Umbilical cord (tissue), 2 donors: ENCODE data around the gene RAD50. TPM values are rescaled to one million over a fixed set of nuclear protein-coding genes. Genes with fewer than 3 reads are reported as not detected.
"Not testable (repeated sequence)": the region's sequence is repeated elsewhere in the genome, so short reads cannot be mapped to it uniquely, and the experiment has no call there.

ENCODE experiments used
- DNase-seq: peaks from one replicate; pipeline ENCODE4 v3.0.0-alpha.2; 2015; ENCODE audit warnings: low spot score
- total RNA-seq: library from RNA; depleted of rRNA; stranded (reverse); fragments of >200 nt; gene quantifications from one replicate; pipeline ENCODE4 v1.2.3, GENCODE V29; 2014; ENCODE audit warnings: low replicate concordance; ENCODE audit not compliant: insufficient read depth

Gene RAD50
- total RNA-seq, 1 donor from 2014 or later: 35.9 TPM

DNA sequence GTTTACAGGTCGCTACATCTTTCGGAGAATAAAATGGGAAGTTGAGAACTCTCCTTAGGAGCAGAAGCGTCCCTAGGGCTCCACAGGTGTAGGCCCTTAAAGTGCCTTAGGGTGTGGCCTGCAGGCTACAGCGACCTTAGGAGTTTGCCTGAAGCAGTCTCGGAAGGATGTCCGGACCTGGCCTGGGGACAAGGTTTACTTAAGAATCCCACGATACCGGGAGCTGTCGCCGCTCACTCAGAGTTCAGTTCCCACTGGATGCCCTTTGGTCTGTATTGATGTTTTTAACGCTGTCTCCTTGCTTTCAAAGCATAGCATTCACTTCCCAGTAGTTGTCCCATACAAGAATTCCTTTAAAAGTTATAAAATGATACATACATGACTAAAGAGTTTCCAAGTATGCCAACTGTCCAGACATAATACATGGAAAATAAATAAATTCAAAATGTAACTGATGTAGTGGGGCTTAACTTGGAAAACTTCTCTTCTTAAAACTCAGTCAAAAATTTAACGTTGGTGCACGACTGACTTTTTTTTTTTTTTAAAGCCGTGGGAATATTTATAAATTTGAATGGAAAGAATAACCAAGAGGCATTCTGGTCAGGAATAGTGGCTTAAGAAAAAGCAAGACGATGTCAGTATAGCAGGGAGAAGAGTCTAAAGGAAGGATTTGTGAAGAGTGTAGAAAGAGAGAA is 848 bp downstream of the RAD50 start:
- peak; percentile 22 for DNase-seq

DNA sequence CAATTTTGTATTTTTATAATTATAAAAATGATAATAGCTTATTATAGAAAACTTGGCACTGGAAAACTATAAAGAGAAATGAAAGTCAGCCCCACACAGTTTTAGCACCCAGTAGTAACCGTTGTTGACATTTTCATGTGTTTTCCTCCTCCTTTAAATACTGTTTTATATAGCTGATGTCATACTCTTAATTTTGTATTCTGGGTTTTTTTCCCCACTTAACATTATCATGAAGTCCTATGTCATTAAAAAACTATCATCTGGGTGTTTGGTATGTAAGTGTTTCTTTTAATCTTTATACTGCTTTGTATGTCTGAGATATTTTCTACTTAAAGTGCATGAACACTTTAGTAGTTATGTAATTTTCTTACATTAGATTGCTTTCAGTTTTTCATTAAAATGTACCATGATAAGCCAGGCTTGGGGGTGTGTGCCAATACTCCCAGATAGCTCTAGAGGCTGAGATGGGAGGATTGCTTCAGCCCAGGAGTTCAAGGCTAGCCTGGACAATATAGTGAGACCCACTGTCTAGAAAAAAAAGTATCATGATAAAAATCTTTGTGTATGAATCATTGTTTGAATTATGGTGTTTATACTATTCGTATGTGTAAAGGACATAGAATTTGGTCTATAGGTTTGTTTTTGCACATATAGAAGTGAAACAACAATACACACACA is 2.7 kb downstream of the RAD50 start:
- no peak for DNase-seq

- no peak for DNase-seq
Observed at GRCh38 chr5:132561601-132562000, 4.8 kb downstream of the RAD50 start.

- DNase-seq: not testable (repeated sequence)
Observed at GRCh38 chr5:132564555-132564954, 7.8 kb downstream of the RAD50 start.

DNA sequence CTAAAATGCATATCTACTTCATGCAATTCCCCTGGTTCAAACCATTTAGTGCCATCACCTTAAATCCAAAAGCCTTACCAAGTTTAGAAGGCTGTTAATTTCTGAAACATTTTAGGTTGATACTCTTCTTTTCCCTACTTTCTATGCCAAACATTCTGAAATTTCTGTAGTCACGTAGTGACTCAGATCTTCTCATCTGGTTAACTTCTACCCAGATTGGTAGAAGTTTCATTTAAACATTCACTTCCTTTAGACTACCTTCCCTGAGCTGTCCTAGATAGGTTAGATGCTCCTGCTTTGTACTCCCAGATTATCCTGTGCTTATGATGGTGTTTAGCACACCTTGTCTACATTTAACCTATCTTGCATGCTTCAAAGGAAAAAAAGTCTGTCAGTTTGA is 9.9 kb downstream of the RAD50 start:
- no peak for DNase-seq

DNA sequence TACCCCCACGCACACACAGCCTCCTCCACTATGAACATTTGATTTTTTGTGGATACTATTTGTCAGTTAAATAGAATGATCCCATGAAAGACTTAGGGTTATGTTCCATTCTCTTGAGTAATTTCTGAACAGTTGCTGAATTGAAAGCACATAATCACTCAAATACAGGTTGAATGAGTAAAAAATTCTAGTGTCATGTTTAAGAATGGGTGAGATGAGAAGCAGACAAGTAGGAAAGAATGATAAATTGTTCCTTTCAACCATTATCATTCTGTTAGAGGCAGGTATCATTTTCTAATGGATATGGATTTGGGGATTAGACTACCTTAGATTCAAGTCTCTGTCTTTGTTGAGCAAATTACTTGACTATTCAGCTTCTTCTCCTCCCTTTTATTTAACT is 19.3 kb downstream of the RAD50 start:
- no peak for DNase-seq

GRCh38 chr5:132584560-132584959 is 27.8 kb downstream of the RAD50 start:
- not testable (repeated sequence) for DNase-seq

DNA sequence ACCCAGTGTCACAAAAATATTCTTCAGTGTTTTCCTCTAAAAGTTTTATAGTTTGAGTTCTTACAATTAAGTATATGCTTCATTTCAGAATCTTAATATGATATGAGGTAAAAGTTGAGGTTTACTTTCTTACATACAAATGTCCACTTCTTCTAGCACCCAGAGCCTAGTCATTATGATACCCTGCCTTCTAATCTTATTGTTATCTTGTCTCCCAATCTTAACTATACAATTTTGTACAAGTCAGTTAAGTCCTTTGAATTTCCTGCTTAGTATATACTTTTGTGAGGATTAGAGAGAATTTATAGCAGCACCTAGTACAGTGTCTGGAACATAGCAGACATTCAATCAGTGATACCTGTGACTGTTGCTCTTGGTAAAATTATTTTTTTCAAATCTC is 29.3 kb downstream of the RAD50 start:
- no peak for DNase-seq

DNA sequence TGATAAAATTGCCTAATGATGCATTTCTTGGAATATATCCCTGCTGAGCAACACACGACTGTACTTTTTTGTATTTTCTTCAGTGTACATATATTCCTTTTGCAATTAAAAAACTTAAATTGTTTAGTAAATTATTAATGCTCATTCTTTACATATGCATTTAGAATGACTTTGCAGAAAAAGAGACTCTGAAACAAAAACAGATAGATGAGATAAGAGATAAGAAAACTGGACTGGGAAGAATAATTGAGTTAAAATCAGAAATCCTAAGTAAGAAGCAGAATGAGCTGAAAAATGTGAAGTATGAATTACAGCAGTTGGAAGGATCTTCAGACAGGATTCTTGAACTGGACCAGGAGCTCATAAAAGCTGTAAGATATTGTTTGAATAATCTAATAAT is 32.7 kb downstream of the RAD50 start:
- no peak for DNase-seq

DNA sequence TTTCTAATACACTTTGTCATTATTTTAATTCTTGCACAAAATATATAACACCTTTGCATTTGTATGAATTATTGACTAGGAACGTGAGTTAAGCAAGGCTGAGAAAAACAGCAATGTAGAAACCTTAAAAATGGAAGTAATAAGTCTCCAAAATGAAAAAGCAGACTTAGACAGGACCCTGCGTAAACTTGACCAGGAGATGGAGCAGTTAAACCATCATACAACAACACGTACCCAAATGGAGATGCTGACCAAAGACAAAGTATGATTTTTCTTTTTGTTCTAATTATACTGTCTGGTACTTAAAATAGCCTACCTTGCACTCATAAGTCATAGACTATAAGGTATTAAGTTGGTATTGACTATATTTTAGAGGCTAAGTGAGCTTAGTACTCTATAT is 34.4 kb downstream of the RAD50 start:
- DNase-seq: no peak

- DNase-seq: no peak
Observed at GRCh38 chr5:132592521-132592920, 35.7 kb downstream of the RAD50 start.

- DNase-seq: no peak
Observed at GRCh38 chr5:132594170-132594569, 37.4 kb downstream of the RAD50 start.

- DNase-seq: no peak
Observed at GRCh38 chr5:132595624-132596023, 38.8 kb downstream of the RAD50 start.

DNA sequence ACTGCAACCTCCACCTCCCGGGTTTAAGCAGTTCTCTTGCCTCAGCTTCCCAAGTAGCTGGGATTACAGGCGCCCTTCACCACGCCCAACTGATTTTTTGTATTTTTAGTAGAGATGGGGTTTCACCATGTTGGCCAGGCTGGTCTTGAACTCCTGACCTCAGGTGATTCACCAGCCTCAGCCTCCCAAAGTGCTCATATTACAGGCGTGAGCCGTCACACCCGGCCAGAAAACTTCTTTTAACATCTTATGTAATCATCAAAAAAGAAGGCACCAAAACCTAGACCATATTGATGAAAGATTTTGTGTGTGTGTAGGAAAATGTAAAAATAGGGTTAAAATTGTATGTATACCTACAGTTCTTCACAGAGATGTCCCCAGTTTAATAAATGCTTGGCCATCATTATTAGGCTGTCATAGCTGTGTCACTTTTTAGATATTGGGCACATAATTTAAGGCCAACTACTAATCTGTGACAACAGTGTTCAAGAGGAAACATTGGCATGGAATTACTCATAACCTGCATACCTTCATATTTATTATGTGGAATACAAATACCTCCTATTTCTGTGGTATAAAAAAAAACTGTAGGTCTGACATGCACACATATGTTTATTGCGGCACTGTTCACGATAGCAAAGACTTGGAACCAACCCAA is 44.4 kb downstream of the RAD50 start:
- DNase-seq: no peak

DNA sequence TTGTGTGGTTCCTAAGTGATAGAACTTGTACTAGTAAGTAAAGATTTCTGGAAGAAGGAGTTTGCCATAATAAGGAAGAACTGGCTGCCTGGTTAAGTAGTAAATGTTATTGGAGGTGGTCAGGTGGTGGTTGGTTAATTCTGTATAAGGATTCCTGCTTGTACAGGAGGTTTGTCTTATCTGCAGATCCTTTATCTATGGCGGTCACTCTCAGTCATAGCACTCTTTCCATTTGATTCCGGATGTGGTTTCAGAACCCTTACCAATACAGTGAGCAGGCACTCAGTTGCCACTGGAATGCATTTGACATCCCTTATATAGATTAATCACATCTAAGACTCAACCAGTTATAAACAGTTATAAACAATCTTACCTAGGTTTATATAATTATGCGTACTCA is 50.3 kb downstream of the RAD50 start:
- no peak for DNase-seq

DNA sequence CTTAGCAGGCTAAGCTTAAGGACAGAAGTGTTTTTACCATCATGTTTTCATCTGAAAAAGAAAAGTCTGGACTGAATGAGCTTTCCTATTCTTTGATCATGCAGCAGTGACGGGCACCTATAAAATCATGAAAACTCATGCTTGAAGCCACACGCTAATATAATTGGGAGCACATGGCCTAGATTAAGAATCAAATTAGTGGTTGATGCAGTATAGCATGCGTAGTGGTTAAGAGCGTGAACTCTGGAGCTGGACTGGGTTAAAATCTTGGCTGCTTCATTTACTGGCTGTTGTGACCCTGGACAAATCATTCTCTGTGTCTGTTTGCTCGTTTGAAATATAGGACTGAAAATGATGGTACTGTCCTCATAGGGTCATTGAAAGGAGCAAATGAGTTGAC is 51.3 kb downstream of the RAD50 start:
- DNase-seq: no peak

DNA sequence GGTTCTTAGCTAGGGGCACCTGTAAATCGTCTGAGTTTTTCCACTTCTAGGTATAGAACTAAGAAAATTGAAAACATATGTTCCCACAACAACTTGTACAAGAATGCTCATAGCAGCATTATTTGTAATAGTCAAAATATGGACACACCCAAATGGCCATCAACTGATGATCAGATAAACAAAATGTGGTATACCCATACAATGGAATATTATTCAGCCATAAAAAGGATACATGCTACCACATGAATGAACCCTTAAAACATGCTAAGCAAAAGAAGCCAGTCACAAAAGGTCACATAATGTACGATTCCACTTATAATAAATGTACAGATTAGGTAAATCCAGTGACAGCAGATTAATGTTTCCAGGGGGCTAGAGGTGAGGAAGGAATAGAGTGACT is 55.2 kb downstream of the RAD50 start:
- no peak for DNase-seq

DNA sequence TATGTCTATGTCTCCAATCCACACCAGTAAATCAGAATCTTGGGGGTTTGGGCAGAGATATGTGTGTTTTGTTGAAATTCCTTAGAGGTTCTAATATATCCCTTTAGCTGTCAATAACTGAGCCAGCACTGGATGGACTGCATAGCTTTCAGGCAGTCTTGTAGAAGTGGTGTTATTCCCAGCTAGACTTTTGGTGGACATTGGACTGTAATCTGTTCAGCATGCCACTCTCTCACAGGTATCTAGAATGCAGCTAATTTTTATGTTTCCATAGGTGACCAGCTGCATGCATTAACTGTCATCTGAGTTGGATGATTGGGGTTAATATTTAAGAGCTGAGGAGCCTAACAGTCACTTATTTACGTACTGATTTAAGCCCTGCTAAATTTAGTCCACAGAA is 56.1 kb downstream of the RAD50 start:
- DNase-seq: no peak

- no peak for DNase-seq
Observed at GRCh38 chr5:132621699-132622098, 64.9 kb downstream of the RAD50 start.

- DNase-seq: no peak
Observed at GRCh38 chr5:132622608-132623007, 65.8 kb downstream of the RAD50 start.

DNA sequence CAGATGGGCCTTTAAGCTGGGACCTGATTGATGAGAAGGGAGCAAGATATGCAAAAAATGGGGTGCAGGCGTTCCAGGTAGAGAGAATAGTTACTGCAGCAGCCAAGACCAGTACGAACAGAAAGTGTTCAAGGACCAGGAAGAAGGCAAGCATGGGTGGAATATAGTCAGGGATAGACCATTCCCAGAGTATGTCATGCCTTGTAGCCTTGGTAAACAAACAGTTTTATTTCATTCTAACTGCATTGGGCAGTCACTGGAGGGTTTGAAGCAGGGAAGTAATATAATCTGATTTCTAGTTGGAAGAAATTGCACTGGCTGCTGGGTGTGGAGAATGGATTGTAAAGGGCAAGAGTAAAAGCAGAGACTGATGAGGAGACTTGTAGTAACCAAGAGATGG is 70.7 kb downstream of the RAD50 start:
- no peak for DNase-seq

GRCh38 chr5:132628814-132629213 is 72.0 kb downstream of the RAD50 start:
- DNase-seq: no peak
